ENCODE results near the gene LRRC10B. TPM values are rescaled to one million over a fixed set of nuclear protein-coding genes. Genes with fewer than 3 reads are reported as not detected.

LRRC10B gene
- total RNA-seq, 1 donor = under 0.01 TPM

- peak overlapping the region; percentile 73 for H3K4me2 ChIP-seq (ENCODE audit: insufficient read depth, low read length)
- peaks cover 5% of the 10 kb centered on the region for H3K4me1 ChIP-seq (ENCODE audit: insufficient read depth, low read length)
- no peaks in the 10 kb centered on the region for H3K79me2 ChIP-seq (ENCODE audit: insufficient read depth, low read length)
- H4K20me1 ChIP-seq (ENCODE audit: insufficient read depth, low read length) = no peaks in the 10 kb centered on the region
- no peaks in the 10 kb centered on the region for H3K27me3 ChIP-seq (ENCODE audit: insufficient read depth, low read length)
- no peak overlapping the region for H2AFZ ChIP-seq (ENCODE audit: low read length)
- no peaks in the 10 kb centered on the region for H3K36me3 ChIP-seq (ENCODE audit: insufficient read depth, low read length)
- TF ChIP-seq, protein P1, sequence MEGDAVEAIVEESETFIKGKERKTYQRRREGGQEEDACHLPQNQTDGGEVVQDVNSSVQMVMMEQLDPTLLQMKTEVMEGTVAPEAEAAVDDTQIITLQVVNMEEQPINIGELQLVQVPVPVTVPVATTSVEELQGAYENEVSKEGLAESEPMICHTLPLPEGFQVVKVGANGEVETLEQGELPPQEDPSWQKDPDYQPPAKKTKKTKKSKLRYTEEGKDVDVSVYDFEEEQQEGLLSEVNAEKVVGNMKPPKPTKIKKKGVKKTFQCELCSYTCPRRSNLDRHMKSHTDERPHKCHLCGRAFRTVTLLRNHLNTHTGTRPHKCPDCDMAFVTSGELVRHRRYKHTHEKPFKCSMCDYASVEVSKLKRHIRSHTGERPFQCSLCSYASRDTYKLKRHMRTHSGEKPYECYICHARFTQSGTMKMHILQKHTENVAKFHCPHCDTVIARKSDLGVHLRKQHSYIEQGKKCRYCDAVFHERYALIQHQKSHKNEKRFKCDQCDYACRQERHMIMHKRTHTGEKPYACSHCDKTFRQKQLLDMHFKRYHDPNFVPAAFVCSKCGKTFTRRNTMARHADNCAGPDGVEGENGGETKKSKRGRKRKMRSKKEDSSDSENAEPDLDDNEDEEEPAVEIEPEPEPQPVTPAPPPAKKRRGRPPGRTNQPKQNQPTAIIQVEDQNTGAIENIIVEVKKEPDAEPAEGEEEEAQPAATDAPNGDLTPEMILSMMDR (IDR thresholded peaks at IDR 0.05; ENCODE audit: extremely low read depth, low read depth, low read length) = no peak
- no peak overlapping the region for H3K27ac ChIP-seq (ENCODE audit: low read depth, low read length)
- peak overlapping the region; percentile 38 for H3K4me3 ChIP-seq (ENCODE audit: insufficient read depth, low read length)
- no peak for DNase-seq (ENCODE audit: insufficient read length, low spot score, missing footprints)
- no peaks in the 10 kb centered on the region for H3K9me3 ChIP-seq (ENCODE audit: low read depth, low read length)
Observed at GRCh38 chr11:61516191-61516590, 7.6 kb downstream of the LRRC10B start.

- peaks cover 5% of the 10 kb centered on the region for H3K4me1 ChIP-seq (ENCODE audit: insufficient read depth, low read length)
- no peaks in the 10 kb centered on the region for H3K27me3 ChIP-seq (ENCODE audit: insufficient read depth, low read length)
- H3K4me2 ChIP-seq (ENCODE audit: insufficient read depth, low read length) = peak overlapping the region; percentile 73
- no peaks in the 10 kb centered on the region for H3K9me3 ChIP-seq (ENCODE audit: low read depth, low read length)
- H3K27ac ChIP-seq (ENCODE audit: low read depth, low read length) = no peak overlapping the region
- TF ChIP-seq, protein P1 (IDR thresholded peaks at IDR 0.05; ENCODE audit: extremely low read depth, low read depth, low read length) = peak; percentile 96
- peak overlapping the region; percentile 38 for H3K4me3 ChIP-seq (ENCODE audit: insufficient read depth, low read length)
- H2AFZ ChIP-seq (ENCODE audit: low read length) = peak overlapping the region; percentile 44
- peak; percentile 98 for DNase-seq (ENCODE audit: insufficient read length, low spot score, missing footprints)
- H3K36me3 ChIP-seq (ENCODE audit: insufficient read depth, low read length) = no peaks in the 10 kb centered on the region
- H3K79me2 ChIP-seq (ENCODE audit: insufficient read depth, low read length) = no peaks in the 10 kb centered on the region
- H4K20me1 ChIP-seq (ENCODE audit: insufficient read depth, low read length) = no peaks in the 10 kb centered on the region
Observed at GRCh38 chr11:61516675-61517572, 8.4 kb downstream of the LRRC10B start.

DNA sequence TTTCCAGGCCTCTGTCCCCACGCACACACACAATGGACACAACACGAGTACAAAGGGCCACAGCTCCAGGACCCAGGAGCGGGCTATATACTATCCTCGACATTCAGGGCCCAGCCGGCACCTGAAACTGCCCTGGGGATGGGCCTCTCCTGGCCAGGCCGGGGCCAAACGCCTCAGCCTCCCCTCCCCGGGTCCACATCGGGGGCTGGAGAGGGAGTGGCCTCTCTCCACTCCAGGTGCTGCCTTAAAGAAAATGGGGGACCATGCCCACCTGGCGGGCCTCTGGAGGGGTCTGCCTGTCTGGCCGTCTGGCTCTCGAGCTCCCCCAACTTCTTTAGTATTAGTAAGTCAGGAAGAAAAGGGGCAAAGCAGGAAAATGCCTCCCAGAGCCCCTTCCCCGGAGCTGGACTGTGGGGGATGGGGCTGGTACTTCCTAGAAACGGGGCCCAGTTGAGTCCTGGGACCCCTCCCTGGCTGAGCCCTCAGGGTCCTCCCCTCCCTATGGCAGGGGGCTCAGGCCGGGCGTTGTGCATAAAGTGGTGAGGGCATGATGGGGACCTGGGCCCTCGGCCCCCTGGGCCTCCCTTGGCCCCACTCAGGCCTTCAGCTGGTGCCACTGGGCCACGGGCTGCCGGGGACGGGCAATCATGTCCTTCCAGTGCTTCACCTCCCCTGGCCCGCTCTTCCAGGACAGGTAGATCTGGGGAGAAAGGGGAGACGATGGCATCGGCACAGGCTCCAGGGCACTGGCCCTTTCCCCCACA, 9.7 kb downstream of the LRRC10B start:
- TF ChIP-seq, protein P1 (IDR thresholded peaks at IDR 0.05; ENCODE audit: extremely low read depth, low read depth, low read length) = no peak
- Histone ChIP-seq H4K20me1 (ENCODE audit: insufficient read depth, low read length) (no peaks in the 10 kb centered on the region), H3K27ac (ENCODE audit: low read depth, low read length) (no peak overlapping the region), H3K79me2 (ENCODE audit: insufficient read depth, low read length) (no peaks in the 10 kb centered on the region), H3K4me3 (ENCODE audit: insufficient read depth, low read length) (no peak overlapping the region), H3K4me2 (ENCODE audit: insufficient read depth, low read length) (no peak overlapping the region), H3K9me3 (ENCODE audit: low read depth, low read length) (no peaks in the 10 kb centered on the region), H2AFZ (ENCODE audit: low read length) (no peak overlapping the region), H3K4me1 (ENCODE audit: insufficient read depth, low read length) (peaks cover 5% of the 10 kb centered on the region), H3K27me3 (ENCODE audit: insufficient read depth, low read length) (no peaks in the 10 kb centered on the region), H3K36me3 (ENCODE audit: insufficient read depth, low read length) (no peaks in the 10 kb centered on the region)
- no peak for DNase-seq (ENCODE audit: insufficient read length, low spot score, missing footprints)

GRCh38 chr11:61522881-61523280, 14.3 kb downstream of the LRRC10B start:
- Histone ChIP-seq H3K4me3 (ENCODE audit: insufficient read depth, low read length) (no peak overlapping the region), H3K79me2 (ENCODE audit: insufficient read depth, low read length) (no peaks in the 10 kb centered on the region), H3K27ac (ENCODE audit: low read depth, low read length) (no peak overlapping the region), H4K20me1 (ENCODE audit: insufficient read depth, low read length) (no peaks in the 10 kb centered on the region), H2AFZ (ENCODE audit: low read length) (no peak overlapping the region), H3K4me2 (ENCODE audit: insufficient read depth, low read length) (no peak overlapping the region), H3K27me3 (ENCODE audit: insufficient read depth, low read length) (peaks cover 20% of the 10 kb centered on the region), H3K4me1 (ENCODE audit: insufficient read depth, low read length) (no peaks in the 10 kb centered on the region), H3K36me3 (ENCODE audit: insufficient read depth, low read length) (no peaks in the 10 kb centered on the region), H3K9me3 (ENCODE audit: low read depth, low read length) (no peaks in the 10 kb centered on the region)
- TF ChIP-seq, protein P1 (IDR thresholded peaks at IDR 0.05; ENCODE audit: extremely low read depth, low read depth, low read length) = no peak
- no peak for DNase-seq (ENCODE audit: insufficient read length, low spot score, missing footprints)
